Activated T-cell treated with anti-CD3 and anti-CD28 coated beads, Interleukin-2, amount 50 U/mL, for 24 hours (primary cell): Measurements from ENCODE around the gene CRYGS.
"Not testable (repeated sequence)": the region's sequence is repeated elsewhere in the genome, so short reads cannot be mapped to it uniquely, and the experiment has no call there.

Source experiments
- DNase-seq: peaks from one replicate; pipeline ENCODE4 v3.0.0-alpha.2; 2020
- H3K27ac Mint-ChIP-seq: 2 replicates; pipeline ENCODE4 v1.8.0; 2020; ENCODE audit warnings: mild to moderate bottlenecking, mixed read lengths
- H3K27me3 Mint-ChIP-seq: 2 replicates; pipeline ENCODE4 v1.8.0; 2020; ENCODE audit warnings: mixed read lengths
- H3K36me3 Mint-ChIP-seq: 2 replicates; pipeline ENCODE4 v1.8.0; 2020; ENCODE audit warnings: low read depth, mixed read lengths
- H3K4me1 Mint-ChIP-seq: 2 replicates; pipeline ENCODE4 v1.8.0; 2020; ENCODE audit warnings: low read depth, mixed read lengths
- H3K4me3 Mint-ChIP-seq: 2 replicates; pipeline ENCODE4 v1.8.0; 2020; ENCODE audit warnings: mild to moderate bottlenecking, moderate library complexity, mixed read lengths
- H3K9me3 Mint-ChIP-seq: 2 replicates; pipeline ENCODE4 v1.8.0; 2020; ENCODE audit warnings: mixed read lengths

CRYGS gene

GRCh38 chr3:186502138-186502948 lies 41.8 kb downstream of the CRYGS start:
- Mint-ChIP-seq H3K27ac (no peak overlapping the region), H3K9me3 (peaks cover 7% of the 10 kb centered on the region), H3K4me3 (peak overlapping the region; percentile 13), H3K4me1 (peaks cover 29% of the 10 kb centered on the region), H3K27me3 (no peaks in the 10 kb centered on the region), H3K36me3 (no peaks in the 10 kb centered on the region)
- DNase-seq: no peak

- H3K4me1 Mint-ChIP-seq: peaks cover 18% of the 10 kb centered on the region
Measured at GRCh38 chr3:186499949-186500348, 44.2 kb downstream of the CRYGS start.

GRCh38 chr3:186498022-186498421 lies 46.2 kb downstream of the CRYGS start:
- not testable (repeated sequence) for H3K4me3 Mint-ChIP-seq, H3K27me3 Mint-ChIP-seq, H3K9me3 Mint-ChIP-seq, DNase-seq, H3K36me3 Mint-ChIP-seq, H3K27ac Mint-ChIP-seq
- peaks cover 13% of the 10 kb centered on the region for H3K4me1 Mint-ChIP-seq

More at GRCh38 chr3:186499949-186500348, 44.2 kb downstream of the CRYGS start:
- H3K36me3 Mint-ChIP-seq, H3K27ac Mint-ChIP-seq, H3K4me3 Mint-ChIP-seq, DNase-seq, H3K27me3 Mint-ChIP-seq, H3K9me3 Mint-ChIP-seq: not testable (repeated sequence)

GRCh38 chr3:186497608-186498007 lies 46.6 kb downstream of the CRYGS start:
- H3K4me3 Mint-ChIP-seq: no peak overlapping the region

GRCh38 chr3:186496635-186497034 lies 47.5 kb downstream of the CRYGS start:
- Mint-ChIP-seq H3K4me3 (no peak overlapping the region), H3K9me3 (peaks cover 7% of the 10 kb centered on the region), H3K27ac (no peak overlapping the region), H3K4me1 (peaks cover 5% of the 10 kb centered on the region), H3K27me3 (no peaks in the 10 kb centered on the region), H3K36me3 (no peaks in the 10 kb centered on the region)
- no peak for DNase-seq

More at GRCh38 chr3:186497608-186498007, 46.6 kb downstream of the CRYGS start:
- H3K27me3 Mint-ChIP-seq: no peaks in the 10 kb centered on the region
- no peak for DNase-seq
- no peak overlapping the region for H3K27ac Mint-ChIP-seq
- H3K9me3 Mint-ChIP-seq: peaks cover 7% of the 10 kb centered on the region
- peaks cover 9% of the 10 kb centered on the region for H3K4me1 Mint-ChIP-seq
- no peaks in the 10 kb centered on the region for H3K36me3 Mint-ChIP-seq

- Mint-ChIP-seq H3K27ac (no peak overlapping the region), H3K9me3 (peaks cover 7% of the 10 kb centered on the region), H3K4me1 (peaks cover 5% of the 10 kb centered on the region), H3K27me3 (no peaks in the 10 kb centered on the region), H3K4me3 (no peak overlapping the region), H3K36me3 (no peaks in the 10 kb centered on the region)
- no peak for DNase-seq
Measured at GRCh38 chr3:186496016-186496415, 48.2 kb downstream of the CRYGS start.

GRCh38 chr3:186493525-186494255 lies 50.5 kb downstream of the CRYGS start:
- Mint-ChIP-seq H3K27me3 (no peaks in the 10 kb centered on the region), H3K9me3 (peaks cover under 1% of the 10 kb centered on the region), H3K36me3 (no peaks in the 10 kb centered on the region), H3K27ac (no peak overlapping the region), H3K4me3 (no peak overlapping the region), H3K4me1 (peaks cover 3% of the 10 kb centered on the region)
- DNase-seq: no peak

- Mint-ChIP-seq H3K36me3 (no peaks in the 10 kb centered on the region), H3K27ac (no peak overlapping the region), H3K4me1 (peaks cover 6% of the 10 kb centered on the region), H3K9me3 (no peaks in the 10 kb centered on the region), H3K27me3 (no peaks in the 10 kb centered on the region), H3K4me3 (no peak overlapping the region)
- DNase-seq: no peak
Measured at GRCh38 chr3:186492385-186492984, 51.7 kb downstream of the CRYGS start.

GRCh38 chr3:186489507-186489906 lies 54.7 kb downstream of the CRYGS start:
- H3K4me1 Mint-ChIP-seq: peaks cover 6% of the 10 kb centered on the region
- H3K4me3 Mint-ChIP-seq: no peak overlapping the region
- DNase-seq: no peak
- no peak overlapping the region for H3K27ac Mint-ChIP-seq
- H3K27me3 Mint-ChIP-seq: no peaks in the 10 kb centered on the region
- H3K36me3 Mint-ChIP-seq: no peaks in the 10 kb centered on the region
- no peaks in the 10 kb centered on the region for H3K9me3 Mint-ChIP-seq
